Endothelial cell of umbilical vein (primary cell): Measurements from ENCODE around the gene CABCOCO1. TPM values are rescaled to one million over a fixed set of nuclear protein-coding genes. Genes with fewer than 3 reads are reported as not detected.

Experiments used
- BruUV-seq: library from RNA; stranded (reverse); fragments of 400-500 nt; replicated peaks from 2 replicates; lab custom pipeline; 2021; lab: Mats Ljungman, UMichigan
- CTCF ChIA-PET: fragments of 300-600, 350-600 bp; sonication (Branson Sonifier 250); formaldehyde crosslinking; loops from one replicate; lab custom pipeline; 2021; ENCODE audit warnings: antibody characterized with exemption, inconsistent platforms; lab: Charles Lee
- POLR2A ChIA-PET: fragments of 300-600, 350-600 bp; sonication (Branson Sonifier 250); formaldehyde crosslinking; loops from one replicate; lab custom pipeline; 2021; ENCODE audit warnings: antibody characterized with exemption, inconsistent platforms; lab: Charles Lee
- DNase-seq: peaks from one replicate; pipeline ENCODE4 v3.0.0-alpha.2; 2011; ENCODE audit warnings: low read depth, low spot score
- FAIRE-seq: peaks from 2 replicates; lab custom pipeline; 2011; peaks lifted over from hg19 to GRCh38; lab: Jason Lieb, UNC
- H2AFZ ChIP-seq: 2 replicates; pipeline ENCODE4 v1.6.0; 2012; ENCODE audit warnings: low read depth, low read length, control low read depth, inconsistent platforms
- H3K27ac ChIP-seq: 2 replicates; pipeline ENCODE4 v1.5.1; 2011; ENCODE audit warnings: low read depth, mild to moderate bottlenecking, control low read depth, low read length, moderate library complexity; ENCODE audit not compliant: insufficient read depth
- H3K27me3 ChIP-seq, 2 experiments: 2 replicates each; pipeline versions ENCODE4 v1.6.0 to v1.6.1; 2011; ENCODE audit warnings: low read length in 2 of 2, mixed read lengths in 1 of 2; ENCODE audit not compliant: control insufficient read depth in 2 of 2, insufficient read depth in 2 of 2
- H3K36me3 ChIP-seq, 2 experiments: 2 replicates in 1 of 2; 3 replicates in 1 of 2; pipeline ENCODE4 v1.5.1; 2011; ENCODE audit warnings: low read length in 2 of 2, mild to moderate bottlenecking in 1 of 2, moderate library complexity in 1 of 2; ENCODE audit not compliant: control insufficient read depth in 2 of 2, insufficient read depth in 2 of 2; ENCODE audit errors: extremely low read depth in 1 of 2
- H3K4me1 ChIP-seq: 3 replicates; pipeline ENCODE4 v1.5.1; 2011; ENCODE audit warnings: mild to moderate bottlenecking, low read length; ENCODE audit not compliant: control insufficient read depth, insufficient read depth; ENCODE audit errors: extremely low read depth
- H3K4me2 ChIP-seq: 2 replicates; pipeline ENCODE4 v1.6.1; 2011; ENCODE audit warnings: low read length, control low read depth, mixed read lengths; ENCODE audit not compliant: insufficient read depth
- H3K4me3 ChIP-seq, 3 experiments: fragments of 200-600 bp in 1 of 3; sonication (generic), shearing (Covaris generic) in 1 of 3; replicated peaks in 1 of 3; 2 replicates each; pipeline ENCODE4 v1.5.1; 2011 to 2016; ENCODE audit warnings: control low read depth in 3 of 3, low read length in 3 of 3, mild to moderate bottlenecking in 2 of 3, inconsistent platforms in 1 of 3, low read depth in 1 of 3, moderate library complexity in 1 of 3; ENCODE audit not compliant: insufficient read depth in 1 of 3
- H3K79me2 ChIP-seq: 2 replicates; pipeline ENCODE4 v1.6.0; 2012; ENCODE audit warnings: low read length, inconsistent platforms; ENCODE audit not compliant: control insufficient read depth, insufficient read depth
- H3K9ac ChIP-seq: replicated peaks from 2 replicates; pipeline ENCODE3; 2011; ENCODE audit warnings: low read length, control low read depth; ENCODE audit not compliant: insufficient read depth; ENCODE audit errors: extremely low read depth
- H3K9me1 ChIP-seq: replicated peaks from 3 replicates; pipeline ENCODE4 v1.6.0; 2011; ENCODE audit warnings: mild to moderate bottlenecking, low read length; ENCODE audit not compliant: control insufficient read depth, insufficient read depth; ENCODE audit errors: extremely low read depth
- H3K9me3 ChIP-seq: replicated peaks from 2 replicates; pipeline ENCODE4 v1.5.1; 2012; ENCODE audit warnings: low read length, inconsistent platforms; ENCODE audit not compliant: control insufficient read depth, insufficient read depth
- H4K20me1 ChIP-seq: replicated peaks from 2 replicates; pipeline ENCODE3; 2011; ENCODE audit warnings: mild to moderate bottlenecking, low read length; ENCODE audit not compliant: control insufficient read depth, insufficient read depth; ENCODE audit errors: extremely low read depth
- CTCF ChIP-seq, 2 donors: IDR thresholded peaks; 1 replicate in 1 of 2; 2 replicates in 1 of 2; pipeline ENCODE4 v1.5.1; 2011; ENCODE audit warnings: low read length in 2 of 2, mild to moderate bottlenecking in 2 of 2, moderate library complexity in 2 of 2, control low read depth in 1 of 2, inconsistent platforms in 1 of 2, low read depth in 1 of 2; ENCODE audit not compliant: insufficient read depth in 1 of 2; ENCODE audit errors: extremely low read depth in 1 of 2
- GATA2 ChIP-seq: IDR thresholded peaks from 2 replicates; pipeline ENCODE4 v1.7.0; 2011; ENCODE audit warnings: low read depth, mild to moderate bottlenecking, moderate library complexity, mixed read lengths, low read length; ENCODE audit not compliant: insufficient read length, insufficient read depth
- MAX ChIP-seq: IDR thresholded peaks from 2 replicates; pipeline ENCODE4 v1.6.1; 2011; ENCODE audit not compliant: insufficient read depth, insufficient read length
- MYC ChIP-seq: IDR thresholded peaks from one replicate; pipeline ENCODE4 v1.6.1; 2011; ENCODE audit warnings: mild to moderate bottlenecking, low read depth, low read length
- POLR2A ChIP-seq: IDR thresholded peaks from 2 replicates; pipeline ENCODE4 v1.6.1; 2012; ENCODE audit warnings: low read depth, mild to moderate bottlenecking, control low read depth, low read length
- POLR2AphosphoS5 ChIP-seq: IDR thresholded peaks from 2 replicates; pipeline ENCODE4 v1.6.1; 2012; ENCODE audit warnings: low read depth, mild to moderate bottlenecking, control low read depth, low read length, moderate library complexity; ENCODE audit not compliant: insufficient read depth
- dilution Hi-C: fragments of 300-500 bp; cut with MboI; formaldehyde crosslinking; loops from one replicate; pipeline ENCODE4 v1.15.0; 2019; ENCODE audit warnings: low sequenced_read_pairs; ENCODE audit not compliant: extremely low pct_ligation_motif_present
- intact Hi-C: fragments of 100-400 bp; cut with micrococcal nuclease; formaldehyde crosslinking; loops from one replicate; pipeline ENCODE4 v1.10.0; 2022
- polyA plus RNA-seq, 4 experiments: library from polyadenylated mRNA; depleted of rRNA in 3 of 4; stranded (reverse) in 3 of 4; unstranded in 1 of 4; fragments of >200 nt; gene quantifications; 2 replicates each; pipeline versions ENCODE4 v1.2.1 to v1.2.3, GENCODE V29; 2011 to 2012; ENCODE audit warnings: missing spikeins in 1 of 4
- total RNA-seq: library from RNA; stranded (reverse); gene quantifications from 2 replicates; pipeline ENCODE4 v1.2.3, GENCODE V29; 2021

The CABCOCO1 gene
- total and polyA plus RNA-seq, 2 donors (not counting 3 experiments of a cell fraction or from before 2014, with no cell fraction given) = 0.06 to 1.3 TPM

GRCh38 chr10:61766927-61767326 lies 104.2 kb downstream of the CABCOCO1 start:
- no peak overlapping the region for H3K9ac ChIP-seq
- H2AFZ ChIP-seq = no peak overlapping the region
- no peak for TF ChIP-seq CTCF (IDR thresholded peaks at IDR 0.05; ENCODE audit: extremely low read depth in 1 of 2, insufficient read depth in 1 of 2, low read depth in 1 of 2, low read length in 2 of 2)
- TF ChIP-seq MYC = no peak
- no peak for TF ChIP-seq POLR2A
- no peak for TF ChIP-seq GATA2
- TF ChIP-seq MAX = no peak
- TF ChIP-seq POLR2AphosphoS5 = no peak
- no peak overlapping the region for H3K27ac ChIP-seq
- no peaks in the 10 kb centered on the region for H3K9me1 ChIP-seq
- intact Hi-C loops (no loop called here), dilution Hi-C loops (no loop called here)
- FAIRE-seq = no peak
- H4K20me1 ChIP-seq = no peaks in the 10 kb centered on the region
- BruUV-seq = no TSS peak
- no peaks in the 10 kb centered on the region for H3K27me3 ChIP-seq
- no peaks in the 10 kb centered on the region for H3K9me3 ChIP-seq
- H3K4me2 ChIP-seq = no peak overlapping the region
- H3K4me3 ChIP-seq = no peak overlapping the region
- H3K79me2 ChIP-seq = no peaks in the 10 kb centered on the region
- POLR2A ChIA-PET = no interaction called here
- no peak for DNase-seq
- CTCF ChIA-PET = interaction anchor here (0.6 kb wide), 1 partner anchor 14 kb away, joined by 3 read pairs; no protein-coding TSS in a partner anchor
- no peaks in the 10 kb centered on the region for H3K36me3 ChIP-seq
- no peaks in the 10 kb centered on the region for H3K4me1 ChIP-seq

GRCh38 chr10:61774031-61774430 lies 111.3 kb downstream of the CABCOCO1 start:
- Histone ChIP-seq H3K4me1 (no peaks in the 10 kb centered on the region), H3K4me3 (no peak overlapping the region), H3K27ac (no peak overlapping the region), H3K27me3 (no peaks in the 10 kb centered on the region), H3K36me3 (no peaks in the 10 kb centered on the region), H3K9ac (no peak overlapping the region), H3K9me3 (no peaks in the 10 kb centered on the region), H3K9me1 (no peaks in the 10 kb centered on the region), H4K20me1 (no peaks in the 10 kb centered on the region), H2AFZ (no peak overlapping the region), H3K4me2 (no peak overlapping the region), H3K79me2 (no peaks in the 10 kb centered on the region)
- no peak for FAIRE-seq
- ChIA-PET CTCF (no interaction called here), POLR2A (no interaction called here)
- TF ChIP-seq POLR2AphosphoS5 = no peak
- intact Hi-C loops = no loop called here
- DNase-seq = no peak
- BruUV-seq = no TSS peak
- dilution Hi-C loops = no loop called here
